ENCODE data around the gene ZNF205.

The ZNF205 gene

DNA sequence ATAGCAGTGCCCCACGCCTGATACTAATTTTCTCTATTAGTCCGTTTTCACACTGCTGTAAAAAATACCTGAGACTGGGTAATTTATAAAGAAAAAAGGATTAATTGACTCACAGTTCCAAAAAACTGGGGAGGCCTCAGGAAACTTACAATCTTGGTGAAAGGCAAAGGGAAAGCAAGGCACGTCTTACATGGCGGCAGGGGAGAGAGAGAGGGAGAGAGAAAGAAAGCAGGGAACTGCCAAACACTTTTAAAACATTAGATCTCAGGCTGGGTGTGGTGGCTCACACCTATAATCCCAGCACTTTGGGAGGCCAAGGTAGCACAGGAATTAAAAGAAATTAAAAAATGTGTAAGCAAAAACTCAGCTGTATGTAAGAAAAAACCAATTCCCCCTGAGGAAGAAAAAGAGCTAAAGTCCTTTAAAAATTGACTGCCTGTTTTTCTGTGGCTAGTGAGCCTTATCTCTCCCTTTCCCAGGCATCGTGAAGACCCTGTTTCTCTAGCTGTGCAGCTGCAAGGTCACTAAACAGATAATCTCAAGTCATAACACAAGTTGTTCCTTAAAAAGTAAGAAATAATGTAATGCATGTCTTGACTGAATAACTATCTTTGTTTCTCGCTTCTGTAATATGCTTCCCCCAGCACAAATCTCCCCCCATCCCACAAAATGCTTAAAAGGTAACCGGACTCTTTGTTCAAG, 27.3 kb upstream of the ZNF205 start:
- no peak for DNase-seq (ENCODE audit: low spot score)

DNA sequence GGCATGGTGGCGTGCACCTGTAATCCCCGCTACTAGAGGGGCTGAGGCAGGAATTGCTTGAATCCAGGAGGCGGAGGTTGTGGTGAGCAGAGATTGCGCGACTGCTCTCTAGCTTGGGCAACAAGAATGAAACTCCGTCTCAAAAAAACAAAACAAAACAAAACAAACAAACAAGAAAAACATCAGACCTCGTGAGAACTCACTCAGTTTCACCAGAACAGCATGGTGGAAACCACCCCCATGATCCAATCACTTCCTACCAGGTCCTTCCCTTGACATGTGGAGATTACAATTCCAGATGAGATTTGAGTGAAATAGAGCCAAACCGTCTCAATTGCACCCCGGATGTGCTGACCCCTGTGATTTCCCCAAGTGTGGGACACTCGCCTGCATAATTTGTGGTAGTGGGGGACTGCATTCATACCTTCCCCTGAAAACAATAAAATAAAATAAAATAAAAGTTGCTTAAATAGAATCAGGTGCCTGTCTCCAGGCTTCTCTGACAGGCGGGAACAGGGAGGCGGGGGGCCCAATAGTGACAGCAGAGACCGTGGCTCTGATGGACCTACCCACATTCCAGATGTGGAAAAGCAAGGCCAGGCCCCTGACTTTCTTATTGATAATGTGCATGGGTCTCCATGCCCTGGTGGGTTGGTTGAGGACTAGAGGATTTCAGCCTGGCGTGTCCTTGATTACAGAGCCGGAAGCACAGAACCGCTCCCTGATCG, 26.4 kb upstream of the ZNF205 start:
- no peak for DNase-seq (ENCODE audit: low spot score)

DNA sequence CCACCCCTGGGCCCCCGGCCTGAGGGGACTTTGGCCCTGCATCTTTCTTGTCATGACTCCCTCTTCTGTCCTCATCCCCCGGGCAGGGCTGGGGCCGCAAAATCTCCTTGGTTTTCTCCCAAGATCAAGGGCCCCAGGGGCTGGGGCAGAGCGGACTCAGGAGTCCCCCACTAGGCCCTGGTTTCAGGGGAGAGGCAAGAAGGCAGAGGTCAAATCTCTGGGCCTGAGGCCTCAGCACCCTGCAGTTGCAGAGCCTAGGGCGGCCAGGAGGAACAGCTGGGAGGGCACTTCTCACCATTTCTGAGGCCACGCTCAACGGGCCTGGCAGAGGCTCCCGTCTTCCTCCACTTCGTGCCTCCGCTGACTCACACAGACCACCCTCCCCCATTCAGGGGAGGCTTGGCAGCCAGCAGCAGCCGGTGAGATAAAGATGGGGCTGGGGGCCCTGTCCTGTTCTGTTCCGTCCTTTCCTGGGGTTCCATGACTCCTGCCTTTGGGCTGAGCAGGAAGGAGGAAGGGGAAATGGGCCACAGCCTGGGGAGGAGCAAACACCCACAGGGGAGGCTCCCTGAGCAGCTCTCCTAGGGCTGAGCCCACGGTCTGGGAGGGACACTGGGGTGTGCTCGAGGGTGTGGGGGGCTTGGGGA, 25.7 kb upstream of the ZNF205 start:
- no peak for DNase-seq (ENCODE audit: low spot score)

DNA sequence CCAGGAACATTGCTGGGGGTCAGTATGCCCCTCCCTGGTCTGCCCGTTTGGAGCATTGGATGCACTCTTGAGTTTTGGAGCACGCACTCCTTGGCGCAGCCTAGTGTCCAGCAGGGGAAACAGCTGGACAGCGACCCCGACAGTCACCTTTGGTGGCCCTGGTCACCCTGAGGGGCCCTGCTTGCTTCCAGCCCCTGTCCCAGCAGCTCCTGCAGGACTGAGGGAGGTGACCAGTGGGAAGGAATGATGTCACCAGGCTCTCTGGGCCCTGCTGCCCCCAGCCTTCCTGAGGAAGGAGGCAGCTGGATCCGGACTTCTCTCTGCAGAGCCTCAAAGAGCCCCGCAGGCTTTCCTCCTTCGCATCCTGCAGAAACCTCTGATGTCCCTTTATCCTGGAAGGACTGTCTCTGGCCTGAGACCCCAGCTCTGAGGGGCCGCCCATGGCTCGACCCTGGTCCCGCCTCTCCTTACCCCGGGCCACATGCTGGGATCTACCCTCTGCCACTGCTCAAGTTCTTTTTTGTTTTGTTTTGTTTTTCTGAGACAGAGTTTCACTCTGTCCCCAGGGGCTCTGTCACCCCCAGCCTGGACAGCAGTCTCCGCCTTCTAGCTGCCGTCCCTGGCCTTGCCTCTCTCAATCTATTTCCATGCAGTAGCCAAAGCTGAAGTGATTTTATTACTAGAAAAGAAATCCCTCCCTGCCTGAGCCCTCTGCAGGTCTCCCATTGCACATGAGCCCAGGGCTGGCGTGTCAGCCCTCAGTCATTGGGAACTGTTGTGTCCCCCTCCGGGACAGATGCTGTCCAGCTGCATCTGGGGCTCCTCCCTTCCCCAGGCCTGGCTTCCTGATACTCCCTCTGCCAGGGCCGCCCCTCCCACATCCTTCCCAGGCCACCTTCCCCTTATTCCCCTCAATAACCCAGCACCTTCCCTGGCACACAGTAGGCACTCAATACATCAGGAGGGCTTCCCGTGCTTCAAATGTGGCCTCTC, 24.8 kb upstream of the ZNF205 start:
- DNase-seq (ENCODE audit: low spot score): no peak

DNA sequence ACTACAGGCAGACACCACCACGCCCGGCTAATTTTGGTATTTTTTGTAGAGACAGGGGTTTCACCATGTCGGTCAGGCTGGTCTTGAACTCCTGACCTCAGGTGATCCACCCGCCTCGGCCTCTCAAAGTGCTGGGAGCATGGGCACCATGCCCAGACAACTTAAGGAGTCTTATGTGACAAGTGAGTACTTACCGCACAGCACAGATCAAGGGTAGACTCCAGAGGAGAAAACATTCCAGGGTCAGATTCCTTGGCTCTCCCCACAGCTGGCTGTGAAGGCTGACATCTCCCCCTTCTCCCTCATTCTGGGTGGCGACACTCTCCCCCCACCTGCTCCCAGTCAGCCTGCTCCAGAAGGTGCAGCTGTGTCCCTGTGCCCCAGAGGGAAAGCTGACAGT, 23.9 kb upstream of the ZNF205 start:
- DNase-seq (ENCODE audit: low spot score): no peak

DNA sequence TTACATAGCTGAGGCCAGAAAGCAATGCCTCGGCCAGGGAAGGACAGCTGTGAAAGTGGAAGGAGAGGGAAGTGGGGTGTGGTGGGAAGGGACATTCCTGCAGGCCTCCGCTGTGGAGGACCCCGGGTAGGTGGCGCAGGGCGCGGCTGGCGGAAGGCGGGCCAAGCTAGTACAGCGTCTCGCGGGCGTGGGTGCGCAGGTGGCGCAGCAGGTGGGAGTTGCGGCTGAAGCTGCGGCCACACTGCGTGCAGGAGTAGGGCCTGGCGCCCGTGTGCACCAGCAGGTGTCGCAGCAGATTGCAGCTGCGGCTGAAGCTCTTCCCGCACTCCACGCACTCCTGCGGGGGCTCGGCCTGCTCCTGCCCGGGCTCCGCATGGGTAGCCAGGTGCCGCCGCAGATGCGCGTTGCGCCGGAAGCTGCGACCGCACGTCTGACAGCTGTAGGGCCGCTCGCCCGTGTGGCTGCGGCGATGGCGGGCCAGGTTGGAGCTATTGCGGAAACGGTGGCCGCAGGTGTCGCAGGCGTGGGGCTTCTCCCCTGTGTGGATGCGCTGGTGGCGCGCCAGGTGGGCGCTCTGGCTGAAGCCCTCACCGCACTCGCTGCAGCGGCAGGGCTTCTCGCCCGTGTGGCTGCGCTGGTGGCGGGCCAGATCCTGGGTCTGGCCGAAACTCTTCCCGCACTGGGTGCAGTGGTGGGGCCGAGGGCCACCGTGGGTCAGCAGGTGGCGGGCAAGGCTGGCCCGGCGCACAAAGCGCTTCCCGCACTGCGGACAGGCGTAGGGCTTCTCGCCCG, 23.3 kb upstream of the ZNF205 start:
- DNase-seq (ENCODE audit: low spot score): no peak

DNA sequence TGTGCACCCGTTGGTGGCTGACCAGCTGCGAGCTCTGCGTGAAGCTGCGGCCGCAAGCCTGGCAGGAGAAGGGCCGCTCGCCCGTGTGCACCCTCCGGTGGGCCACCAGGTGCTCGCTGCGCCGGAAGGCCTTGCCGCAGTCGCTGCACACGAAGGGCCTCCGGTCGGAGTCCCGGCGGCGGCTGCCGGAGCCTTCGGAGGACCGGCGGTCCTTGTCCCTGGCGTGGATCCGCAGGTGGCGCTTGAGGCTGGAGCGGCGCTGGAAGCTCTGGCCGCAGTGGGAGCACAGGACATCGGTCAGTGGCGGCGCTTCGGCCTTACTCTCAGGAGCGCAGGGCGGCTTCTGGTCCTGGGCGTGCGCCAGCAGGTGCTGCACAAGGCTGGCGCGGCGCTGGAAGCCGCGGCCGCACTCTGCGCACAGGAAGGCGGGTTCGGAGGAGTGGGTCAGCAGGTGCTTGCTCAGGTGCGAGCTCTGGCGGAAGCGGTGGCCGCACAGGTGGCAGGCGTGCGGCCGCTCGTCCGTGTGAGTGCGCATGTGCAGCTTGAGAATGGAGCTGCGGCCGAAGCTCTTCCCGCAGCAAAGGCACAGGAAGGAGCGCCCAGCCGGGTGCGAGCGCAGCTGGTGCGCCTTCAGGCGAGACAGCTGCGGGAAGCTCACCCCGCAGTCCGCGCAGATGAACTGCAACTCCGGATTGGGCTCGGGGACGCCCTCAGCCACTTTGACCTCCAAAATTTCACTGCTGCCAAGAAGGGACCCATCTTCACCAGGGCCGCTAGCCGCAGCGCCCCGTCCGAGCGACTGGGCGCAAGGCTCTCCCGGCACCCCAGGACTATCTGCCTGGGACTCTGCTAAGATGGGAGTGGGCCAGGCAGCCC, 22.4 kb upstream of the ZNF205 start:
- no peak for DNase-seq (ENCODE audit: low spot score)

DNA sequence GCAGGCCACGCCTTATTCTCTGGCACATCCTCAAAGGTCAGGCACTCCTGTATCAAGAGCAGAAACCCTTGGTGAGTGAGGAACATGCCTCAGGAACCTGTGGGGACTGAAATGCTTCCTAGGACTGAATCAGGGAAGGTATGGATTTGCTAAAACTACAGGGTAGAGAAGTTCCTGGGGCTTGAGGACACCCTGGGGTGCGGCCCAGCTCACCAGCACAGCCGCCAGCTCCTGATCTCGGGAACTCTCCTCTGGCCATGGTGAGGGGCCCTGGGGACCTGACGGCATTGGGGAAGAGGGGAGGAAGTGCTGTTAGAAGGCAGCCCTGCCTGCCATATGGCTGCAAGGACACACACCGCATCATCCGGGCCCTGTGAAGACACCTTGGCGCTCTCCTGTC, 20.8 kb upstream of the ZNF205 start:
- DNase-seq (ENCODE audit: low spot score): no peak

DNA sequence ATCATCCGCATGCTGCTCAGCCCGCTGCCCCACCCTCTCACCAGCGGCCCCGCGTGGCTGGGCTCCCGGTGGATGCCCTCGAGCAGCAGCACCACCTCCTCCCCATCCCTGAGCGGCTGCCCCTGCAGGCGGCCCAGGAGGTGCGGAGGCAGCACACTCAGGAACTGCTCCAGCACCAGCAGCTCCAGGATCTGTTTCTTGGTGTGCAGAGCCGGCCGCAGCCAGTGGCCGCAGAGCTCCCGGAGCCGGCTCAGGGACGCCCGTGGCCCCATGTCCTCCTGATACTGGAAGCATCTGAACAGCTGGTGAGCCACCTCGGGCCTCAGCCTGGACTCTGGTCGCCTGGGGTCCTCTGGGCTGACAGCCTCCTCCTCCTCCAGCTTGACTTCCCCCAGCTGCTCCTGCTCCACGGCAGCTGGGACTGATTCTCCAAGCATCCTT, 19.9 kb upstream of the ZNF205 start:
- no peak for DNase-seq (ENCODE audit: low spot score)

DNA sequence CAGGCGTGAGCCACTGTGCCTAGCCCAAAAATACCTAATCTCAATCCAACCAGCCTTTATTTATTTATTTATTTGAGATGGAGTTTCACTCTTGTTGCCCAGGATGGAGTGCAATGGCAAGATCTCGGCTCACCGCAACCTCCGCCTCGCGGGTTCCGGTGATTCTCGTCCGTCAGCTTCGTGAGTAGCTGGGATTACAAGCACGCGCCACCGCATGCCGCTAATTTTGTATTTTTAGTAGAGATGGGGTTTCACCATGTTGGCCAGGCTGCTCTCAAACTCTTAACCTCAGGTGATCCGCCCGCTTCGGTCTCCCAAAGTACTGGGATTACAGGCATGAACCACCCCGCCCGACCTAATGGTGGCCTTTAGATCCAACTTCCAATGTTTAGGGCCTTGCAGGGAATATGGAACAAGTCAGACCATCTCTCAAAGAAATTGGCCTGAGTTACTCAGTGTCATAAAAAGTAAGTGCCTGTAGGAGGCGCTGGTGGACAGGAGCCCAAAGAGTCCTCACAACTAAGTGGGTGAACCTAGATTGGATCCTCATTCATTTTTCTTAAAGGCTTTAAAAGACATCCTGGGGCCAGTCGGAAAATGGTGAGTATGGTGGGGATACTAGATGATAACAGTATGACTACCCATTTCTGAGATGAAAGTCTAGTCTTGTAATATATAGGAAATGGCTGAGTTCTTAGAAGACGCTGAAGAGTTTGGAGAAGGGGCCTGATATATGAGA, 17.9 kb upstream of the ZNF205 start:
- DNase-seq (ENCODE audit: low spot score): peak; percentile 29

DNA sequence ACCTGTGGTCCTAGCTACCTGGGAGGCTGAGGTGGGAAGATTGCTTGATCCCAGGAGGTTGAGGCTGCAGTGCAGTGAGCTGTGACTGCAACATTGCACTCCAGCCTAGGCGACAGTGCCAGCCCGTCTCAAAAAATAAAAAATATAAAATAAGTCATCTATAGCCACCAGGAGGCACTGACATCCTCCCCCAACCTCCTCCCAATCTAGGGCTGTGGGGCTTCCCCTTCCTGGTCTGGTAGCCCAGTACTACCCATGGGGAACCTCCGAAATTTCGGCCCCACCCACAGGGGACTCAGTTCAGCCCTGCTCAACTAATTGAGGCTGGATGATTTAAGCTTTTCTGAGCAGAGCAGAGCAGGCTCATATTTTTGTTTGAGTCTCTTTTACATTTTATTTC, 16.5 kb upstream of the ZNF205 start:
- peak; percentile 13 for DNase-seq (ENCODE audit: low spot score)

DNA sequence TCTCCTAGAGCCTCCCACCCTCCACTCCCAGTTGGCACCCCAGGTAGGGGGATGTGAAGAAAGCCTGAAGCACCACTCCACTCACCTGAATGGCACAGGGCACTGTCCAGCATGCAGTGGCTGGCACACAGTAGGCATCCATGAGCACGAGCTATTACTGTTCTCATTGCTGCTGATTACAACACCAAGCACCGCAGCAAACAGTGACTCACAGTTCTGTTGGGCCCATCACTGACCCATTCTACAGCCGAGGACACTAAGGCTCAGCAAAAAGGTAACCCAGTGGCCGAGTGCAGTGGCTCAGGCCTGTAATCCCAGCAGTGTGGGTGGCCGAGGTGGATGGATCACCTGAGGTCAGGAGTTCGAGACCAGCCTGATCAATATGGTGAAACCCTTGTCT, 16.0 kb upstream of the ZNF205 start:
- DNase-seq (ENCODE audit: low spot score): no peak

DNA sequence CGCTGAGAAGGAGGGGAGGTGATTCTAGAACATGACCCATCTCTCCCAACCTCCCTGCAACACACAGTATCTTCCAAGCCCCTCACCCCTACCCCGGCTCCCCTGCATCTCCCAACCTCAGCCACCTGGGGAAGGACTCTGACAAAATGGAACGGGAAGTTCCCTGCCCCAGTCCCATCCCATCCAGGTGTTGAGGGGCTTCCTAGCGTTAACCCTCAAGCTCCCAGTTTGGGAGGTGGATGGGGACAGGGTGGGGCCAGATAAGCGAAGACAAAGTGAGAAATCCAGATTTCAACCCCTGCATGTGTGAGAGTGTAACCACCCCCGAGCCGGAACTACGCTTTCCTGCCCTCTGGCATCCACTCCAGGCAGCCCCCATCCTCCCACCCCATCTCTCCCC, 15.1 kb upstream of the ZNF205 start:
- no peak for DNase-seq (ENCODE audit: low spot score)

DNA sequence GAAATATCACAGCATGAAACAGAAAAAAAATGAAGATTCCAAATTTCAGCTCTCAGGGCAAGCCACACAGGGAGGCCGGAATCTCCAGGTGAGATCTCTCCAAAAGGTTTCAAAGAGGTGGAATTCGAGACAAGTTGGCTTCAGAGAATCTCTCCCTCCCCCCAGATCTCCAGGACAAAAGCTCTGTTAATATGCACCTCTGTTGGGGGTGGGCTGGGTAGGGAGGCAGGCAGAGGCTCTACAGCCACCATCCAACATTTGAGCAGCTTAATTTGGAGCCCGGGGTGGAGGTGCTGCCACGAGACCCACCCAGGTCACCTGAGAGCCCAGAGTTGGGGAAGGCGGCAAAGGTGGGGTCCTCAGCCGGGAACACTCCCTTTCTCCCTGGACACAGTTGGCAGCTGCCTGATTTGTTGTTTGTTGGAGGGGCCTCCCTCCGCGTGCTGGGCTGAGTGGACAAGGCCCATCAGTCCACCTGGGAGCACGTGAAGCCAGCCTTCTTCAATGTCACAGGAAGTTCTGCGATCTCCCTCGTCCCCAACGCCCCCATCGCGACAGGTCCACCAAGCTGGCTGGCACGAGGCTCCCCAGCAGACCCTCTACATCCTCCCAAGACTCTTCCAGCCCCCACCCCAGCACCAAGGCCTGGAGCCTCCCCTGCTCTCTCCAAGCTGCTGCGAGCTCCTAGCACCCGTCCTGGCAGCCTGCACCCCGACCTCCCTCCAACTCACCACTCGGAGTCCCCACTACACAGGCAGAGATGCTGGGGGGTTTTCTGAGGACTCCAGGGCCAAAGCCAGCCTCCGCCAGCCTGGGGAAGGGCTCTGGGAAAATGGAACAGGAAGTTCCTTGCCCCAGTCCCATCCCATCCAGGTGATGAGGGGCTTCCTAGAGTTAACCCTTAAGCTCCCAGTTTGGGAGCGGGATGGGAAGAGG, 13.7 kb upstream of the ZNF205 start, which contains the start of gene ZSCAN10:
TSS of gene ZSCAN10 (minus strand) at position 836 of the 936 bp plus-strand sequence. CDS start 6,357 bp downstream, outside the sequence.
- no peak for DNase-seq (ENCODE audit: low spot score)

DNA sequence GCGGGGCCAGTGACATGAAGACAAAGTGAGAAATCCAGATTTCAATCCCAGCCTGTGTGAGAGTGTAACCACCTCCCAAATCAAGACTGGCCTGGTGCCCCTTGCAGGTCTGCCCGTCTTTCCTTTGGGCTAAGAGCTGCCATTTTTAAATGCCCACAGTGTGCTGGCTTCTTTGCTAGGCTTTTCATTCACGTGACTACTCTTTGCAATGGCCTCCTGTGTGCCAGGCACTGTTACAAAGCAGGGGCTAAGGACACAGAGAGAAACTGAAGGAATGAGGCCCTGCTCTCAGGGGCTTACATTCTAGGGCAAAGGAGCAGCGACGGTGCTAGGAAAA, 13.0 kb upstream of the ZNF205 start:
- no peak for DNase-seq (ENCODE audit: low spot score)

DNA sequence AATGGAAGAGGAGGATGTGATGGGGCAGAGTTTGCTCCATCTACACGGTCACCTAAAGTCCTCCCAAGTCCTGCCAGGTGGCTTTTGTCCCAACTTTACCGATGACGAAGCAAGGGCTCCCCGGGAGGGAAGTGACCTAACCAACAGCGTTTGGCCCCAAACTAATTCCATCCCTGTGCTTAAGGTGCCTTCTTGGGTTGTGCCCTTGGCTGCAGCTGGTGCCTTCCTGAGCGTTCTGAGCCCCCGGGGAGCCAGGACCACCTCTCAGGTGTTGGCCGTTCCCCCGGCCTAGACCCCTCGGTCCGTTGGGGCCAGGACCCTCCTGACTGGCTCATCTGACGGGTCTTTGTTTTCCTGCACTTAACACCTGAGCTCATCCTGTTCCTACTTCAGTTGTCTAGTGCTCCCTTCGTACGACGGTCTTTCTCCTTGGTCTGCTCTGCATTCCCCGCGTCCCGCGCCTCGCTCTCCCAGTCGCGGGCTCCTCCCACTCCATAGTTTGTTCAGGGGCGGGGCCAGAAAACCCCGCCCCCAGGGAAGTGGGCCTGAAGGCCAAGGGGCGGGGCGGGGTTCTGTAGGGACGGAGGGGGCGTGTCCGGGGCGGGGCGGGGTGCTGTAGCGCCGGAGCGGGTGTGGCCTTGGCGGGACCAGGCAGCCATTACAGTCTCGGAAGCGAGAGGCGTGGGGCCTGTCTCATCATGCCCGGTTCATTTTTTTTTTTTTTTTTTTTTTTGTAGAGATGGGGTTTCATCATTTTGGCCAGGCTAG, 12.5 kb upstream of the ZNF205 start:
- peak; percentile 93 for DNase-seq (ENCODE audit: low spot score)

DNA sequence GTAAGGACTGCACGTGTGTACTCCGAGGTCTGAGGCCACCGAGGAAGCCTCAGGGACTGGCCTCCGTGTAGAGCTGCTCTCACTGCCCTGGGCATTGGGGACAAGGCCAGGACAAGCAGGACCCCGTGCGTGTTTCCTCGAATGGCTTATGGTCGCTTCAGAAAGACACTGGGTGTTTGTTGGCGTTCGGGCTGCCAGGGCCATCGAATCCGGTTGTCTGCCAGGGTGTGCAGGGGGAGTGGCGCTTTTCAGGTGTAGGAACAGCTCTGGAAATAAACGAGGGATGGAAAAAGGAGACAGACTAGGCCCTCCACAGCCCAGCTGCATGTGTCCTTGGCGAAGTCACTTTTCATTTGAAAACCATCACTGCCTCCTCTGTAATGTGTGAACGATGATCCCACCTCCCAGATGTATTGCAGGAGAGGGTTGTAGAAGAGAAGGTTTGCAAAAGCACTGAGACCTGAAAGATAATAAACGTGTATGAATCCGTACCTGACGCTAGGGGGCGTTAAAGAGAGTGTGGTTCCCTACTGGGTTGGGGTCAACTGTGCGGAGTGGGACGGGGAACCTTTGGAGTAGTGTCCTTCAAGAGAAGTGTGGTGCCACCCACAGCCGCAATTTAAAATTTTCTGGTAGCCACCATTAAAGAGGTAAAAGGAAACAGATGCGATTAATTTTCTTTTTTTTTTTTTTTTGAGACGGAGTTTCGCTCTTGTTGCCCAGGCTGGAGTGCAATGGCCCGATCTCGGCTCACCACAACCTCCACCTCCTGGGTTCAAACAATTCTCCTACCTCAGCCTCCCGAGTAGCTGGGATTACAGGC, 11.2 kb upstream of the ZNF205 start:
- DNase-seq (ENCODE audit: low spot score): peak; percentile 46
